SK-N-SH treated with all-trans-retinoic acid at 6 μM for 48 hours (cell line): Measurements from ENCODE around the gene ZNF710.
"Not testable (repeated sequence)": the region's sequence is repeated elsewhere in the genome, so short reads cannot be mapped to it uniquely, and the experiment has no call there.

Experiments
- ARNTL ChIP-seq: fragments of 450-650 bp; formaldehyde crosslinking; IDR thresholded peaks from 2 replicates; pipeline ENCODE4 v1.5.0; 2020; ENCODE audit warnings: low read depth, mild to moderate bottlenecking, moderate library complexity, borderline replicate concordance
- OSR1 ChIP-seq: fragments of 250-450 bp; sonication (Bioruptor Pico); IDR thresholded peaks from 2 replicates; pipeline ENCODE4 v1.8.0; 2022; ENCODE audit warnings: moderate library complexity, mild to moderate bottlenecking, inconsistent platforms
- PATZ1 ChIP-seq: fragments of 250-450 bp; sonication (Bioruptor Pico); IDR thresholded peaks from 2 replicates; pipeline ENCODE4 v1.8.0; 2020; ENCODE audit warnings: mild to moderate bottlenecking, moderate library complexity, borderline replicate concordance
- PPARA ChIP-seq: fragments of 250-450 bp; sonication (Bioruptor Pico); IDR thresholded peaks from 2 replicates; pipeline ENCODE4 v1.5.0; 2020; ENCODE audit warnings: mild to moderate bottlenecking, borderline replicate concordance
- RARB ChIP-seq: fragments of 250-450 bp; sonication (Bioruptor Pico); IDR thresholded peaks from 2 replicates; pipeline ENCODE4 v1.8.0; 2021; ENCODE audit warnings: mild to moderate bottlenecking, moderate library complexity
- TCF4 ChIP-seq: fragments of 250-450 bp; sonication (Bioruptor Pico); IDR thresholded peaks from 2 replicates; pipeline ENCODE4 v1.8.0; 2021; ENCODE audit warnings: mild to moderate bottlenecking, moderate library complexity, borderline replicate concordance
- ZFP3 ChIP-seq: fragments of 250-450 bp; sonication (Bioruptor Pico); IDR thresholded peaks from 2 replicates; pipeline ENCODE4 v1.5.0; 2020; ENCODE audit warnings: mild to moderate bottlenecking, moderate library complexity
- ZFP30 ChIP-seq: fragments of 450-650 bp; formaldehyde crosslinking; IDR thresholded peaks from 2 replicates; pipeline ENCODE4 v1.5.0; 2022; ENCODE audit warnings: mild to moderate bottlenecking, moderate library complexity
- ZNF70 ChIP-seq: fragments of 450-650 bp; formaldehyde crosslinking; IDR thresholded peaks from 2 replicates; pipeline ENCODE4 v1.5.0; 2020; ENCODE audit warnings: mild to moderate bottlenecking, moderate library complexity
- ZNF8 ChIP-seq: fragments of 450-650 bp; formaldehyde crosslinking; IDR thresholded peaks from 2 replicates; pipeline ENCODE4 v1.5.0; 2020; ENCODE audit warnings: mild to moderate bottlenecking, moderate library complexity
- TF ChIP-seq, protein P1 (sequence below): fragments of 250-450 bp; sonication (Bioruptor Pico); IDR thresholded peaks from 2 replicates; pipeline ENCODE4 v1.5.0; 2020; ENCODE audit warnings: mild to moderate bottlenecking, moderate library complexity
- TF ChIP-seq, protein P2 (sequence below): fragments of 250-450 bp; sonication (Bioruptor Pico); IDR thresholded peaks from 2 replicates; pipeline ENCODE4 v1.8.0; 2021; ENCODE audit warnings: low read depth, mild to moderate bottlenecking, moderate library complexity, borderline replicate concordance

DNA sequence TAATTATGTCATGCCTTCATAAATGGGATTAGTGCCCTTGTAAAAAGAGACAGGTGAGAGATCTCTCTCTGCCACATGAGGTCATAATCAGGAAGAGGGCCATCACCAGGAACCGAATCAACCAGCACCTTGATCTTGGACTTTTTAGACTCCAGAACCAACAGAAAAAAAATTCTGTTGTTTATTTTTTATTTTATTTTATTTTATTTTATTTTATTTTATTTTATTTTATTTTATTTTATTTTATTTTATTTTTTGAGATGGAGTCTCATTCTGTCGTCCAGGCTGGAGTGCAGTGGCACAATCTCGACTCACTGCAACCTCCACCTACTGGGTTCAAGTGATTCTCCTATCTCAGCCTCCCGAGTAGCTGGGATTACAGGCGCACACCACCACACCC is 106.9 kb downstream of the ZNF710 start:
- not testable (repeated sequence) for TF ChIP-seq PATZ1 (CRISPR knock-in tag); ZFP3 (CRISPR knock-in tag); RARB (CRISPR knock-in tag); OSR1; ZNF70; ARNTL (CRISPR knock-in tag); ZFP30 (CRISPR knock-in tag); PPARA (CRISPR knock-in tag); TCF4 (CRISPR knock-in tag); ZNF8 (CRISPR knock-in tag)
- TF ChIP-seq, protein P1, sequence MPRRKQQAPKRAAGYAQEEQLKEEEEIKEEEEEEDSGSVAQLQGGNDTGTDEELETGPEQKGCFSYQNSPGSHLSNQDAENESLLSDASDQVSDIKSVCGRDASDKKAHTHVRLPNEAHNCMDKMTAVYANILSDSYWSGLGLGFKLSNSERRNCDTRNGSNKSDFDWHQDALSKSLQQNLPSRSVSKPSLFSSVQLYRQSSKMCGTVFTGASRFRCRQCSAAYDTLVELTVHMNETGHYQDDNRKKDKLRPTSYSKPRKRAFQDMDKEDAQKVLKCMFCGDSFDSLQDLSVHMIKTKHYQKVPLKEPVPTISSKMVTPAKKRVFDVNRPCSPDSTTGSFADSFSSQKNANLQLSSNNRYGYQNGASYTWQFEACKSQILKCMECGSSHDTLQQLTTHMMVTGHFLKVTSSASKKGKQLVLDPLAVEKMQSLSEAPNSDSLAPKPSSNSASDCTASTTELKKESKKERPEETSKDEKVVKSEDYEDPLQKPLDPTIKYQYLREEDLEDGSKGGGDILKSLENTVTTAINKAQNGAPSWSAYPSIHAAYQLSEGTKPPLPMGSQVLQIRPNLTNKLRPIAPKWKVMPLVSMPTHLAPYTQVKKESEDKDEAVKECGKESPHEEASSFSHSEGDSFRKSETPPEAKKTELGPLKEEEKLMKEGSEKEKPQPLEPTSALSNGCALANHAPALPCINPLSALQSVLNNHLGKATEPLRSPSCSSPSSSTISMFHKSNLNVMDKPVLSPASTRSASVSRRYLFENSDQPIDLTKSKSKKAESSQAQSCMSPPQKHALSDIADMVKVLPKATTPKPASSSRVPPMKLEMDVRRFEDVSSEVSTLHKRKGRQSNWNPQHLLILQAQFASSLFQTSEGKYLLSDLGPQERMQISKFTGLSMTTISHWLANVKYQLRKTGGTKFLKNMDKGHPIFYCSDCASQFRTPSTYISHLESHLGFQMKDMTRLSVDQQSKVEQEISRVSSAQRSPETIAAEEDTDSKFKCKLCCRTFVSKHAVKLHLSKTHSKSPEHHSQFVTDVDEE (CRISPR knock-in tag), result not testable (repeated sequence)
- TF ChIP-seq, protein P2, sequence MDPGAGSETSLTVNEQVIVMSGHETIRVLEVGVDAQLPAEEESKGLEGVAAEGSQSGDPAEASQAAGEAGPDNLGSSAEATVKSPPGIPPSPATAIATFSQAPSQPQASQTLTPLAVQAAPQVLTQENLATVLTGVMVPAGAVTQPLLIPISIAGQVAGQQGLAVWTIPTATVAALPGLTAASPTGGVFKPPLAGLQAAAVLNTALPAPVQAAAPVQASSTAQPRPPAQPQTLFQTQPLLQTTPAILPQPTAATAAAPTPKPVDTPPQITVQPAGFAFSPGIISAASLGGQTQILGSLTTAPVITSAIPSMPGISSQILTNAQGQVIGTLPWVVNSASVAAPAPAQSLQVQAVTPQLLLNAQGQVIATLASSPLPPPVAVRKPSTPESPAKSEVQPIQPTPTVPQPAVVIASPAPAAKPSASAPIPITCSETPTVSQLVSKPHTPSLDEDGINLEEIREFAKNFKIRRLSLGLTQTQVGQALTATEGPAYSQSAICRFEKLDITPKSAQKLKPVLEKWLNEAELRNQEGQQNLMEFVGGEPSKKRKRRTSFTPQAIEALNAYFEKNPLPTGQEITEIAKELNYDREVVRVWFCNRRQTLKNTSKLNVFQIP (CRISPR knock-in tag), result not testable (repeated sequence)
